Fibroblast of lung (primary cell): ENCODE measurements around the gene MROH2A.

Source experiments
- CTCF ChIP-seq, 2 donors: IDR thresholded peaks in 1 of 2; conservative IDR thresholded peaks in 1 of 2; 1 replicate in 1 of 2; 2 replicates in 1 of 2; pipeline ENCODE4 v1.5.1; 2011 to 2012; ENCODE audit warnings: low read length in 2 of 2, control low read depth in 1 of 2, inconsistent platforms in 1 of 2, low read depth in 1 of 2, mild to moderate bottlenecking in 1 of 2
- EZH2 ChIP-seq: IDR thresholded peaks from 2 replicates; pipeline ENCODE4 v1.5.1; 2012; ENCODE audit warnings: low read length, control low read depth, mild to moderate bottlenecking; ENCODE audit errors: missing control alignments

GRCh38 chr2:233801357-233802131 is 23.4 kb downstream of the MROH2A start:
- TF ChIP-seq CTCF (conservative IDR thresholded peaks at IDR 0.05 in 1 of 2, IDR thresholded peaks at IDR 0.05 in 1 of 2; ENCODE audit: low read depth in 1 of 2, low read length in 2 of 2) (no peak), EZH2 (no peak)
